GM12878 (cell line): Measurements from ENCODE around the gene LHFPL2. TPM values are rescaled to one million over a fixed set of nuclear protein-coding genes. Genes with fewer than 3 reads are reported as not detected.

Source experiments
- BHLHE40 ChIP-seq, 2 experiments: fragments of 450-650 bp in 1 of 2; IDR thresholded peaks; 2 replicates each; pipeline ENCODE4 v1.6.1; 2011 to 2017; ENCODE audit warnings: low read depth in 2 of 2, borderline replicate concordance in 1 of 2, improper control_type of control experiment in 1 of 2, low read length in 1 of 2, mild to moderate bottlenecking in 1 of 2
- ESRRA ChIP-seq: IDR thresholded peaks from 2 replicates; pipeline ENCODE4 v1.6.1; 2012; ENCODE audit warnings: mild to moderate bottlenecking, low read length, improper control_type of control experiment
- NR2F1 ChIP-seq: fragments of 450-650 bp; conservative IDR thresholded peaks from 2 replicates; pipeline ENCODE4 v1.6.1; 2017; ENCODE audit warnings: mild to moderate bottlenecking
- RB1 ChIP-seq: fragments of 450-650 bp; formaldehyde crosslinking; IDR thresholded peaks from 2 replicates; pipeline ENCODE4 v1.6.1; 2017; ENCODE audit warnings: mild to moderate bottlenecking, borderline replicate concordance
- RELA ChIP-seq: fragments of 450-650 bp; IDR thresholded peaks from 2 replicates; pipeline ENCODE4 v1.8.0; 2014; ENCODE audit warnings: borderline replicate concordance; ENCODE audit not compliant: partially characterized antibody
- SRF ChIP-seq, 2 experiments: IDR thresholded peaks; 2 replicates each; pipeline ENCODE4 v1.6.1; 2011; ENCODE audit warnings: low read depth in 2 of 2, low read length in 2 of 2, mild to moderate bottlenecking in 1 of 2, moderate library complexity in 1 of 2
- polyA plus RNA-seq, 11 experiments: library from polyadenylated mRNA; depleted of rRNA in 4 of 11; unstranded in 6 of 11; stranded (reverse) in 5 of 11; fragments of >200 nt; fragmentation: Nextera tagmentation in 4 of 11; fragmentation: Illumina TruSeq in 1 of 11; extraction: Ambion mirVana in 4 of 11; extraction: Trizol in 1 of 11; gene quantifications; 1 replicate in 1 of 11; 2 replicates in 10 of 11; pipeline versions ENCODE4 v1.2.1 to v1.2.3, GENCODE V29; 2011 to 2016; ENCODE audit warnings: inconsistent platforms in 2 of 11, missing spikeins in 2 of 11, low read depth in 1 of 11
- total RNA-seq, 4 experiments: library from RNA; depleted of rRNA in 3 of 4; stranded (reverse); fragments of >200 nt in 3 of 4; fragmentation: Illumina TruSeq in 1 of 4; extraction: Trizol in 1 of 4; gene quantifications; 2 replicates each; pipeline versions ENCODE4 v1.2.1 to v1.2.3, GENCODE V29; 2013 to 2021
- TF ChIP-seq, protein P1 (sequence below): IDR thresholded peaks from 2 replicates; pipeline ENCODE4 v1.6.1; 2012; ENCODE audit warnings: improper control_type of control experiment, low read depth, low read length; ENCODE audit not compliant: insufficient replicate concordance
- TF ChIP-seq, protein P2 (sequence below): IDR thresholded peaks from 2 replicates; pipeline ENCODE4 v1.6.1; 2011; ENCODE audit warnings: mild to moderate bottlenecking, low read depth, low read length, moderate library complexity; ENCODE audit not compliant: insufficient replicate concordance

Gene LHFPL2
- total and polyA plus RNA-seq, 10 of the 15 experiments (the other 5 are each of a cell fraction or from before 2014, with no cell fraction given): 4.1 to 21.8 (median 12.5) TPM

DNA sequence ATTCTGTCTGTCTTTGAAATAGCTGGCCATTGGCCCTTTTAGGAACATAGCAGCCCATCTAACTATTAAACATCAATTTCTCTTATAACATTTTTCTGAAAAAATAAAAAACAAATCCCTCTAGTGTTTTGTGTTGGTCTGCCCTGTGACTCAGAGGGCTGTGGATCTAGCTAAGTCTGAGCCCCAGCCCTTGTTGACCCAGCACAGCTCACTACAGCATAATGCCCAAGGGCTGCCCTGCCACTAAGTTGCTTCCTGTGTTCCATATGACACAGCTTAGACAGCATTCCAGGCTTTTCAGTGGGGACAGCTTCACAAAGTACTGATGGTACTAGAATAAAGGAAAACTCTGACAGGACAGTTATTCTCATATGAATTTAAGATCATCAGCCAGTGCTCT is 152.2 kb downstream of the LHFPL2 start (continued):
- TF ChIP-seq, protein P1, sequence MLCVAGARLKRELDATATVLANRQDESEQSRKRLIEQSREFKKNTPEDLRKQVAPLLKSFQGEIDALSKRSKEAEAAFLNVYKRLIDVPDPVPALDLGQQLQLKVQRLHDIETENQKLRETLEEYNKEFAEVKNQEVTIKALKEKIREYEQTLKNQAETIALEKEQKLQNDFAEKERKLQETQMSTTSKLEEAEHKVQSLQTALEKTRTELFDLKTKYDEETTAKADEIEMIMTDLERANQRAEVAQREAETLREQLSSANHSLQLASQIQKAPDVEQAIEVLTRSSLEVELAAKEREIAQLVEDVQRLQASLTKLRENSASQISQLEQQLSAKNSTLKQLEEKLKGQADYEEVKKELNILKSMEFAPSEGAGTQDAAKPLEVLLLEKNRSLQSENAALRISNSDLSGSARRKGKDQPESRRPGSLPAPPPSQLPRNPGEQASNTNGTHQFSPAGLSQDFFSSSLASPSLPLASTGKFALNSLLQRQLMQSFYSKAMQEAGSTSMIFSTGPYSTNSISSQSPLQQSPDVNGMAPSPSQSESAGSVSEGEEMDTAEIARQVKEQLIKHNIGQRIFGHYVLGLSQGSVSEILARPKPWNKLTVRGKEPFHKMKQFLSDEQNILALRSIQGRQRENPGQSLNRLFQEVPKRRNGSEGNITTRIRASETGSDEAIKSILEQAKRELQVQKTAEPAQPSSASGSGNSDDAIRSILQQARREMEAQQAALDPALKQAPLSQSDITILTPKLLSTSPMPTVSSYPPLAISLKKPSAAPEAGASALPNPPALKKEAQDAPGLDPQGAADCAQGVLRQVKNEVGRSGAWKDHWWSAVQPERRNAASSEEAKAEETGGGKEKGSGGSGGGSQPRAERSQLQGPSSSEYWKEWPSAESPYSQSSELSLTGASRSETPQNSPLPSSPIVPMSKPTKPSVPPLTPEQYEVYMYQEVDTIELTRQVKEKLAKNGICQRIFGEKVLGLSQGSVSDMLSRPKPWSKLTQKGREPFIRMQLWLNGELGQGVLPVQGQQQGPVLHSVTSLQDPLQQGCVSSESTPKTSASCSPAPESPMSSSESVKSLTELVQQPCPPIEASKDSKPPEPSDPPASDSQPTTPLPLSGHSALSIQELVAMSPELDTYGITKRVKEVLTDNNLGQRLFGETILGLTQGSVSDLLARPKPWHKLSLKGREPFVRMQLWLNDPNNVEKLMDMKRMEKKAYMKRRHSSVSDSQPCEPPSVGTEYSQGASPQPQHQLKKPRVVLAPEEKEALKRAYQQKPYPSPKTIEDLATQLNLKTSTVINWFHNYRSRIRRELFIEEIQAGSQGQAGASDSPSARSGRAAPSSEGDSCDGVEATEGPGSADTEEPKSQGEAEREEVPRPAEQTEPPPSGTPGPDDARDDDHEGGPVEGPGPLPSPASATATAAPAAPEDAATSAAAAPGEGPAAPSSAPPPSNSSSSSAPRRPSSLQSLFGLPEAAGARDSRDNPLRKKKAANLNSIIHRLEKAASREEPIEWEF: no peak
- no peak for TF ChIP-seq SRF (IDR thresholded peaks at IDR 0.05; ENCODE audit: low read depth in 2 of 2, low read length in 2 of 2)
- no peak for TF ChIP-seq NR2F1
- TF ChIP-seq, protein P2, sequence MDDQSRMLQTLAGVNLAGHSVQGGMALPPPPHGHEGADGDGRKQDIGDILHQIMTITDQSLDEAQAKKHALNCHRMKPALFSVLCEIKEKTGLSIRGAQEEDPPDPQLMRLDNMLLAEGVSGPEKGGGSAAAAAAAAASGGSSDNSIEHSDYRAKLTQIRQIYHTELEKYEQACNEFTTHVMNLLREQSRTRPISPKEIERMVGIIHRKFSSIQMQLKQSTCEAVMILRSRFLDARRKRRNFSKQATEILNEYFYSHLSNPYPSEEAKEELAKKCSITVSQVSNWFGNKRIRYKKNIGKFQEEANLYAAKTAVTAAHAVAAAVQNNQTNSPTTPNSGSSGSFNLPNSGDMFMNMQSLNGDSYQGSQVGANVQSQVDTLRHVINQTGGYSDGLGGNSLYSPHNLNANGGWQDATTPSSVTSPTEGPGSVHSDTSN: no peak
- TF ChIP-seq RB1: no peak
- TF ChIP-seq ESRRA: no peak
- no peak for TF ChIP-seq RELA
- TF ChIP-seq BHLHE40 (IDR thresholded peaks at IDR 0.05; ENCODE audit: borderline replicate concordance in 1 of 2, low read depth in 2 of 2, low read length in 1 of 2): no peak
